T-helper 1 cell treated with Interleukin-12 subunit alpha and Interleukin-12 subunit beta and Interleukin-4 antibody, amounts not matched to agents 30 μg/mL and 1 μg/mL, for 36 hours (primary cell): ENCODE measurements around the gene AK2.
"Not testable (repeated sequence)": the region's sequence is repeated elsewhere in the genome, so short reads cannot be mapped to it uniquely, and the experiment has no call there.

Experiments used
- H3K27ac Mint-ChIP-seq: one replicate; pipeline ENCODE4 v1.8.0; 2021; ENCODE audit warnings: mild to moderate bottlenecking, mixed read lengths
- H3K27me3 Mint-ChIP-seq: one replicate; pipeline ENCODE4 v1.8.0; 2021; ENCODE audit warnings: low read depth, mixed read lengths
- H3K36me3 Mint-ChIP-seq: one replicate; pipeline ENCODE4 v1.8.0; 2021; ENCODE audit warnings: low read depth, mixed read lengths
- H3K4me1 Mint-ChIP-seq: one replicate; pipeline ENCODE4 v1.8.0; 2021; ENCODE audit warnings: low read depth, mixed read lengths
- H3K4me3 Mint-ChIP-seq: one replicate; pipeline ENCODE4 v1.8.0; 2021; ENCODE audit warnings: mild to moderate bottlenecking, moderate library complexity, mixed read lengths
- H3K9me3 Mint-ChIP-seq: one replicate; pipeline ENCODE4 v1.8.0; 2021; ENCODE audit warnings: mixed read lengths

The AK2 gene

DNA sequence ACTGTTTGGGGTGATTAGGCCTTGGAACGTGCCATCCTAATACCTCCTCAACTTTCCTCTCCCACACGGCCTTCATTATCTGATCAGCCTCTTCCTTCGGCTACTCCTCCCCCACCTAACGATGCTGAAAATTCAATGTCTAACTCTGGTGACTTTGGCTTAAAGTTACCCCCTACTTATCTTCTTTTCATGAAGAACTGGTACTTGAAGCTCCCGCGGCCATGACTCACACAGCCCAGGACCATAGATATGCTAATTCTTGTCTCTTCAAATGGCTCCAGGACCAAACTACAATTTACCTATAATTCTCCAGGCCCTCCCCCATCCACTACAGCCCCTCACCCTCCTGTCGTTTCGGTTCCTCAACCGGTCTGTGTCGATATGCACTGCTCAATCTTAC, 28.6 kb upstream of the AK2 start:
- H3K9me3 Mint-ChIP-seq, result peaks cover 62% of the 10 kb centered on the region
- peaks cover 25% of the 10 kb centered on the region for H3K27me3 Mint-ChIP-seq
- H3K4me3 Mint-ChIP-seq, result no peak overlapping the region
- peaks cover 13% of the 10 kb centered on the region for H3K36me3 Mint-ChIP-seq
- no peaks in the 10 kb centered on the region for H3K4me1 Mint-ChIP-seq
- H3K27ac Mint-ChIP-seq, result no peak overlapping the region

DNA sequence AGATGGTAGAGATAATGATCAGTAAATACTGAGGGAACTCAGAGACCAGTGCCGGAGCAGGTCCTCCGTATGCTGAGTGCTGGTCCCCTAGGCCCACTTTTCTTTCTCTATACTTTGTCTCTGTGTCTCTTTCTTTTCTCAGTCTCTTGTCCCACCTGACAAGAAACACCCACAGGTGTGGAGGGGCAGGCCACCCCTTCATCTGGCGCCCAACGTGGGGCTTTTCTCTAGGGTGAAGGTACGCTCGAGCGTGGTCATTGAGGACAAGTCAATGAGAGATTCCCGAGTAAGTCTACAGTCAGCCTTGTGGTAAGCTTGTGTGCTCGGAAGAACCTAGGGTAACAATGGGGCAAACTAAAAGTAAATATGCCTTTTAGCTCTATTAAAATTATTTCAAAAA, 27.6 kb upstream of the AK2 start:
- H3K4me3 Mint-ChIP-seq, H3K4me1 Mint-ChIP-seq, H3K27ac Mint-ChIP-seq: not testable (repeated sequence)
- H3K27me3 Mint-ChIP-seq, result peaks cover 21% of the 10 kb centered on the region
- H3K36me3 Mint-ChIP-seq, result peaks cover 13% of the 10 kb centered on the region
- peaks cover 62% of the 10 kb centered on the region for H3K9me3 Mint-ChIP-seq

DNA sequence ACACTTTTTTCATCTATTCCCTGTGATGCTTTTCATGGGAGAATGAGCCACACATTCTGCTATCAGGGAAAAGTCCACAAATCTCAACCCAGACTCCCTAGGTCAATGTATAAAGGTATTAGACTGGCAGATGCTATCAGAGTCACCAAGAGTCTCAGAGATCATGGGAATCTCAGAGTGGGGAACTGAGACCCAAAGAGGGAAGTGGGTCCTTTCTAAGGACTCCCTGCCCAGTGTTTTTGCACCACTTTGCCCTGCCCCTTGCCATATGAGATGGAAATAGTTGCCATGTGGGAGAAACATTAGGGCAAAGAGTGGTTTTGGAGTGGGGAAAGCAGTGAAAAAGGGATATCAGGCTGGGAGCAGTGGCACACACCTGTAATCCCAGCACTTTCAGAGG, 25.2 kb upstream of the AK2 start:
- peaks cover 10% of the 10 kb centered on the region for H3K27me3 Mint-ChIP-seq
- H3K4me1 Mint-ChIP-seq, result no peaks in the 10 kb centered on the region
- H3K4me3 Mint-ChIP-seq, result no peak overlapping the region
- H3K27ac Mint-ChIP-seq, result no peak overlapping the region
- H3K9me3 Mint-ChIP-seq, result peaks cover 58% of the 10 kb centered on the region
- peaks cover 13% of the 10 kb centered on the region for H3K36me3 Mint-ChIP-seq

DNA sequence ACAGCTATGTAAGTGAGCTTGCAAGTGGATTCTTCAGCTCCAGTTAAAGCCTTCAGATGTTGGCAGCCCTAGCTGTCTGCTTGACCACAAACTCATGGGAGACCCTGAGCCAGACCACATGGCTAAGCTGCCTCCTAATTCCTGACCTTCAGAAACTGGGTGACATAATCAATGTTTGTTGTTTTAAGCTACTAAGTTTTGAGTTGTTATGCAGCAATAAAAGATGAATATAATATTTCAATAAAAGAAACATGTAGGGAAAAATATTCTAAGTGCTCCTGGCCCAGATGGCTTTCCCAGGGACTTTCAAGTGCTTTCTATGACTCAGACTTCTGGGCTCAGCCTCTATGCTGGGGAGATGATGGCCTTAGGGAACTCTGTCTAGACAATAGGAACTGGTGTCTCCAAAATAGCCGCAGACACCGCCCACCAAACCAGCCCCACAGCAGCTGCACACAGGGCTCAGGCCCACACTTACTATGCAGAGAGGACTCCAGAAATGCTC, 23.9 kb upstream of the AK2 start:
- no peak overlapping the region for H3K4me3 Mint-ChIP-seq
- peaks cover 46% of the 10 kb centered on the region for H3K9me3 Mint-ChIP-seq
- no peak overlapping the region for H3K27ac Mint-ChIP-seq
- H3K27me3 Mint-ChIP-seq, result peaks cover 10% of the 10 kb centered on the region
- H3K4me1 Mint-ChIP-seq, result peaks cover under 1% of the 10 kb centered on the region
- H3K36me3 Mint-ChIP-seq, result peaks cover 12% of the 10 kb centered on the region

DNA sequence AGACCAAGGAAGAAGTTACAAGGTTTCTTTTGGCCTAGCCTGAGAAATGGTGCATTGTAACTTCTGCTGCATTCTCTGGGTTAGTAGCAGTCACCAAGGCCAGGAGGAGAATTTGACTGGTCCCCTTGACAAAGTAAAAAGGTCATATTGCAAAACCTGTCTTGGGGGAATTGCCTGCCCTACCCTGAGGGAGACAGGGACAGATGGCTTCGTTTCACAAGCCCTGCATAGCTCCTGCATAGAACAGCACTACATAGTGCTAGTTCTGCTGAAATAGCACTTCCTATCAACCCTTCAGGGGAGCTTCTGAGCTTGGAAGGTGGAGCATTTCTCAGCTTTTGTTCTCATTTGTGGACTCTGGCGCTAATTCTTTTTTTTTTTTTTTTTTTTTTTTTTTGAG, 20.4 kb upstream of the AK2 start:
- H3K9me3 Mint-ChIP-seq, result peaks cover 15% of the 10 kb centered on the region
- H3K4me1 Mint-ChIP-seq, result peaks cover 9% of the 10 kb centered on the region
- no peak overlapping the region for H3K27ac Mint-ChIP-seq
- H3K4me3 Mint-ChIP-seq, result no peak overlapping the region
- H3K36me3 Mint-ChIP-seq, result no peaks in the 10 kb centered on the region
- peaks cover 6% of the 10 kb centered on the region for H3K27me3 Mint-ChIP-seq

DNA sequence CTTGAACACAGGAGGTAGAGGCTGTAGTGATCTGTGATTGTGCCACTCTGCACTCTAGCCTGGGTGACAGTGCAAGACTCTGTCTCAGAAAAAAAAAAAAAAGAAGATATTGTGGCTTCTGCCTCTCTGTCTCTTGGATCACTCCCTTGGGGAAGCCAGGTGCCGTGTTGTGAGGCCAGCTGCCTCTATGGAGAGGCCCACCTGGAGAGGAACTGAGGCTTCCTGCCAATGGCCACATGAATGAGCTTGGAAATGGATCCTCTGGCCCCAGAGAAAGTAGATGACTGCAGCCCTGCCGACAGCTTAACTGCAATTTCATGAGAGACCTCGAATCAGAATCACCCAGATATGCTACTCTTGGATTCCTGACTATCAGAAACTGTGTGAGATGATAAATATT, 19.7 kb upstream of the AK2 start:
- Mint-ChIP-seq H3K4me1 (peaks cover 9% of the 10 kb centered on the region), H3K27ac (no peak overlapping the region), H3K9me3 (peaks cover 9% of the 10 kb centered on the region), H3K27me3 (peaks cover 4% of the 10 kb centered on the region), H3K36me3 (no peaks in the 10 kb centered on the region), H3K4me3 (no peak overlapping the region)

DNA sequence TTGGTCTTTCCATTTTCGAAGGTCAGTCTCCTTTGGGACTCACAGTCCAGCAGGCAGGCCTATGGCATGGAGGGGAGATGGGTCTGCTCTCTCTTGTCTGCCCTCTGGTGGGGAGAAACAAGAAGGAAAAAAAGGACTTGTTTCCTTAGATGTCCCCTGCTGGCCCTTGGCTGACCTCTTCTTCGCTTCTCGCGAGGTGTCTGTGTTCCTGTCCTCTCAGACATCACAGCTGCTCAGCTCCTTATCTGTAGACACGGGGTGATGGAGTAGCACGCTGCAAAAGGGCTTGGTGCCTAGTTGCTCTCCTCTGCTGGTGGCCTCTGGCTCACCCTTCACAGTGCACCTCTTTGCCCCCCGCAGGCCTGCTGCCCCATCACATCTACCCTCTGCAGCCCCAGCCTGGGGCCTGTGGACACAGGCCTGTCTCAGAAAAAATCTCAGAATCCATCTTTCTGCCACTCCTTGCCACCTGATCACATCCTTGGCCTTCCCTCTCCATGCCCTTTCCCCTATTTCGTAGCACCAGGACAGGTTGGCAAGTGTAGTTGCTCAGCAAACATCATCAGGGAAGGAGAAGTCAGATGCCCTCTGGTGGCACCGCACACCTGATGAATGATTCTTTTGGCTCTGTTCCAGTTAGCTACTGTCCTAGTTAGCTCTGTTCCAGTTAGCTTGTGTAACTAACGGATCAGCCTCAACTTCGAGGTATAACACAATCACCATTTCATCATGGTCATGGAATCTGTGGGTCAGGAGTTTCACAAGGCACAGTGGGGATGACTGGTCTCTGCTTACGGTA, 18.7 kb upstream of the AK2 start:
- Mint-ChIP-seq H3K27ac (no peak overlapping the region), H3K27me3 (peaks cover 4% of the 10 kb centered on the region), H3K4me3 (no peak overlapping the region), H3K36me3 (no peaks in the 10 kb centered on the region), H3K9me3 (peaks cover 10% of the 10 kb centered on the region), H3K4me1 (peaks cover 12% of the 10 kb centered on the region)

DNA sequence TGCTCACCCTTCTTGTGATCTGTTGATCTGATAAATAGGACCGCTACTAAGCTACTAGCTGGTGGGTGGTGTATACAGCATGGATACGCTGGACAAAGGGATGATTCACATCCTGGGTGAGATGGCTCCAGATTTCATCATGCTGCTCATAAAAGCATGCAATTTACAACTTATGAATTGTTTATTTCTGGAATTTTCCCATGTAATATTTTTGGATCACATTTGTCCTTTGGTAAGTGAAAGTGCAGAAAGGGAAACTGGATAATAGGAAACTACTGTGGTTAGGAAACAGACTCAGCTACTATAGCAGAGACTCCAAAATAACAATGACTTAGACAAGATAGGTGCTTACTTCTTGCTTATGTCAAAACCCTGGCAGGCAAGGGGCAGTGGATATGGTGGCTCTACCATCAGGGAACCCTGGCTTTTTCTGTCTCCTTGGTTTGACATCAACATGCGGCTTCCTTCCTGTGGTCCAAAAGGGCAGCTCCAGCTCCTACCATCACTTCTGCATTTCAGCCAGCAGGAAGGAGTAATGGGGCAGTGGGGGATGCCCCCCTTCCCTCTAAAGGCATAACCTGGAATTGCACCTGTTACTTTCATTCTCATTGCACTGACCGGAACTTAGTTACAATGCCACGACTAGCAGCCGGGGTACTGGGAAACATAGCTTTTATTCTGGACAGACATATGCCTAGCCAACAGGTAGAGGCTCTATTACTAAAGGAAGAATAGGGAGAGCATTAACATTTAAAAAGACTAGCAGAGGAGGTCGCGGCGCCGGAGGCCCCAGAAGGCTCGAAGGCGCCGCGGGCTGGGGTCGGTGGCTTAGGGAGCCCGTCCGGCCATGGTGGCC, 13.8 kb upstream of the AK2 start:
- Mint-ChIP-seq H3K4me3 (no peak overlapping the region), H3K36me3 (no peaks in the 10 kb centered on the region), H3K9me3 (peaks cover 4% of the 10 kb centered on the region), H3K27ac (no peak overlapping the region), H3K4me1 (peaks cover 33% of the 10 kb centered on the region), H3K27me3 (peaks cover 3% of the 10 kb centered on the region)

DNA sequence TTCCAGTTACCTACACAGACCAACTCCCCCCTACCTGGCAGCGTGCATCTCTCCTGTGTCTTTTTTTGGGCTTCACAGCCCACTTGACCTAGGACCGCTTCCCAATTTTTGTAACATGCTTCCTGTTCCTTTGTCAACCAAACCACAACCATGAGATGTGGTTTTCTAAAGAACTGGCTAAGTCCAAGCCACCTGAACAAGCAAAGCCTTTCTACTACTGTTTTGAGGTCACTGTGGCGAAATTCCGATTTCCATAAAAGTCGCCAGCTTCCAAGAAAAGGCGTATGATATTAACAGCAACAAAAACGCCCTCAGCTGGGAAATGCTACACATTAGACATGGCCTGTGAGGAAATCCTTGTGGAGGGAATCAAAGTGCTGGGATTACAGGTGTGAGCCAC, 12.7 kb upstream of the AK2 start:
- H3K27ac Mint-ChIP-seq, result no peak overlapping the region
- peaks cover 33% of the 10 kb centered on the region for H3K4me1 Mint-ChIP-seq
- H3K9me3 Mint-ChIP-seq, result peaks cover 4% of the 10 kb centered on the region

DNA sequence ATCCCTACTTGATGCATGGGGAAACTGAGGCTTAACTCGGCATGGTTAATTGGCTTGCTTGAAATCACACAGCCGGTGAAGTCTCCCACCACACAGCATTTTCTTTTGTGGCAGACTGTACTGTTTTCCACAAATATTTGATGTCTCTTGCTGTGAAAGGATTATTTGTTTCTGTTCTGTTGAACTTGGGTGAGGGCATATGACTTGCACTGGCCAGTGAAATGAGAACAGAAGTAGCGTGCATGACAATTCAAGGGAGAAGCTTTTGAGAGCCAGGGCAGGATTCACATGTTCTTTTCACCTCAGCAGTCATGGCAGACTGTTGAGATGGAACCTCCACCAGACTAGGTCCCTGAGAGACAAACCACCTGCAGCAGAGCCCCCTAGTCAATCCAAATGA, 11.7 kb upstream of the AK2 start:
- Mint-ChIP-seq H3K27ac (no peak overlapping the region), H3K27me3 (peaks cover 3% of the 10 kb centered on the region), H3K36me3 (no peaks in the 10 kb centered on the region), H3K4me3 (no peak overlapping the region), H3K4me1 (peaks cover 32% of the 10 kb centered on the region), H3K9me3 (peaks cover 4% of the 10 kb centered on the region)

More for the DNA sequence above, 12.7 kb upstream of the AK2 start:
- Mint-ChIP-seq H3K36me3 (no peaks in the 10 kb centered on the region), H3K27me3 (peaks cover 3% of the 10 kb centered on the region), H3K4me3 (no peak overlapping the region)

DNA sequence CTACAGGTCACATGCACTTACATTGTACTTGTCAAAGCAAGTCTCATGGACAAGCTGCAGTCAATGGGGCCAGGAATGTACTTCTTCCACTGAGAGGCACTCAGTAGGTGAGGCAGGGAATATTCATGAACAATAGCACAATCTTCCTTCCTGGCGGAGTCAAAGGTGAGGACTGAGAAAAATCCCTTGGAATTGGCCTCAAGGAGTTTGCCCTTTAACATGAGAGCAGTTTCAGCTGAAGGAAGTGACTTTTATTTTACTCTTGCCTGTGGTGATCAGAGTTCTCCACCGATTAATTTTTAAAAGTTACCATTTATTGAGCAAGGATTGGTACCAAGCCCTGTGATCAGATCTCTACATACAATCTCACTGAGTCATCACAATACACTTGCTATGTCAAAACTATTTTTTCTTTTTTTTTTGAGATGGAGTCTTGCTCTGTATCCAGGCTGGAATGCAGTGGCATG, 11.2 kb upstream of the AK2 start:
- H3K36me3 Mint-ChIP-seq, result no peaks in the 10 kb centered on the region
- no peak overlapping the region for H3K4me3 Mint-ChIP-seq
- no peak overlapping the region for H3K27ac Mint-ChIP-seq
- peaks cover 4% of the 10 kb centered on the region for H3K9me3 Mint-ChIP-seq
- H3K27me3 Mint-ChIP-seq, result peaks cover 3% of the 10 kb centered on the region
- peaks cover 31% of the 10 kb centered on the region for H3K4me1 Mint-ChIP-seq

DNA sequence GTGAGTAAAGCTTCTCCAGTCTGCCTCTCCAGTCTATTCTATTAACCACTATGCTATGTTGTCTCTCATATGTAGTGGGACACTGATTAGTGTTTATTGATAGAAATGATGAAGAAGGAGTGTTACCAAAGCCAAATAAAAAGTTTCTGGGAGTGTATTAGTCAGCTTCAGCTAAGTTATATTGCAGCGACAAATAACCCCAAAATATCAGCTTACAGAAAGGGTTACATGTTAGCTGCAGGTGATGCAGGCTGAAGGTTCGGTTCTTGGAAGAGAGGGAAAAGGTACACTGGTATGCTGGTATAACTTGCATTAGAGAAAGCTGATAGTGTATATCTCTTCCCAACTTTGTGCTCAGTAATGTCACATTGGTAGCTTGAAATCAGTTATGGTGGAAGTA, 10.6 kb upstream of the AK2 start:
- H3K9me3 Mint-ChIP-seq, result peaks cover 4% of the 10 kb centered on the region
- peaks cover 3% of the 10 kb centered on the region for H3K27me3 Mint-ChIP-seq
- no peaks in the 10 kb centered on the region for H3K36me3 Mint-ChIP-seq
- no peak overlapping the region for H3K27ac Mint-ChIP-seq
- peaks cover 31% of the 10 kb centered on the region for H3K4me1 Mint-ChIP-seq
- H3K4me3 Mint-ChIP-seq, result no peak overlapping the region

DNA sequence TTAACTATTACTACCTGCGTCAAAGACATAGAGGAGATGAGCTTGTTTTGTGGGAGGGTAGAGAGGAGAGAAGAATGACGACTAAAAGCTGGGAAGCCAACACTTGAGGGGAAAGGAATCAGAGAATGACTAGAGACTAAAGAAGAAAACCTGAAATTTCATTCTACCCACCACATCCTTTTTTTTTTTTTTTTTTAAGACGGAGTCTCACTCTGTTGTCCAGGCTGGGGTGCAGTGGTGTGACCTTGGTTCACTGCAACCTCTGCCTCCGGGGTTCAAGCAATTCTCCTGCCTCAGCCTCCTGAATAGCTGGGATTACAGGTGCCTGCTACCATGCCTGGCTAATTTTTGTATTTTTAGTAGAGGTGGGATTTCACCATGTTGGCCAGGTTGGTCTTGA, 9.6 kb upstream of the AK2 start:
- H3K36me3 Mint-ChIP-seq, H3K4me3 Mint-ChIP-seq, H3K9me3 Mint-ChIP-seq, H3K27me3 Mint-ChIP-seq: not testable (repeated sequence)
- H3K27ac Mint-ChIP-seq, result peak overlapping the region; percentile 33
- H3K4me1 Mint-ChIP-seq, result peaks cover 31% of the 10 kb centered on the region

DNA sequence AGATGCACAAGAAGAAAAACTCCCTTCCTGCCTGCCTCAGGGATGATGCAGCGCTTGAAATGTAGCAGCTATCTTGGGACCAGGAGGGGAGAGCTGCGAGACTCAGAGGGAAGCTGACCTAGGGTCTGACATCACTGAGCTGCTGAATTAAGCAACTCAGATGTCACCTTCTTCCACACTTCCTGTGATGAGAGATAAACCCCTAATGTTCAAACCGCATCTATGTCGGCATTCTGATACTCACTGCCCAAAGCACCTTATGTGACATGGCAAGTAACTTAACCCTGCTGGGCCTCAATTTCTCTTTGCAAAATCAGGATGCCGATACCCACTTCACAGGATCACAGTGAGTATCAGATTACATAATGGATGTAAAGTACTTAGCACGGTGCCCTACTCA, 9.1 kb upstream of the AK2 start:
- peaks cover 4% of the 10 kb centered on the region for H3K9me3 Mint-ChIP-seq
- peak overlapping the region; percentile 33 for H3K27ac Mint-ChIP-seq
- no peak overlapping the region for H3K4me3 Mint-ChIP-seq
- peaks cover 3% of the 10 kb centered on the region for H3K27me3 Mint-ChIP-seq
- peaks cover 31% of the 10 kb centered on the region for H3K4me1 Mint-ChIP-seq
- H3K36me3 Mint-ChIP-seq, result no peaks in the 10 kb centered on the region

DNA sequence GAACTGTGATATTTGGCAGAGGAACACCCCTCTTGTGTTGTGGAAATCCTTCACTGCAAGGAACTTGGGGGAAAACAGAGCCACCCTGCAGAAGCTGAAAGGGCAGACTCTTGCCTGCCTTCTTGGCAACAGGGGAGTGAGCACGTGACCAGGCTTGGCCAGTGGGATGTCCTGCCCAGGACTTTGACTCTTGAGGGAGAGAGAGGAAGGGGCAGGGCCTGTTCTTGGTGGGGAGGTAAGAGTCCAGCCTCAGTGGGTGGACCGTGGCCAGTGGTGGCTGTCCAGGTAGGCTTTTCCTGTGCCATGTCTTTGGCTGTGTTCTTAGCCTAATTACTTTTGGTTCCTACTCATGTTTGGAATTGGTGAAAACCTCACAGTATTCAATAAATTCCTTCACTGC, 8.6 kb upstream of the AK2 start:
- Mint-ChIP-seq H3K27ac (peak overlapping the region; percentile 64), H3K4me1 (peaks cover 26% of the 10 kb centered on the region), H3K36me3 (no peaks in the 10 kb centered on the region), H3K9me3 (no peaks in the 10 kb centered on the region), H3K4me3 (no peak overlapping the region), H3K27me3 (peaks cover 3% of the 10 kb centered on the region)
